Adrenal gland (tissue), 12 donors: ENCODE measurements around the gene RAF1. TPM values are rescaled to one million over a fixed set of nuclear protein-coding genes. Genes with fewer than 3 reads are reported as not detected.

Source experiments
- DNase-seq, 7 donors: peaks; one replicate each; pipeline ENCODE4 v3.0.0-alpha.2; 2019 to 2020
- H3K27ac ChIP-seq, 5 donors: fragments of 200-600 bp; sonication (generic) in 4 of 5; 1 replicate in 3 of 5; 2 replicates in 2 of 5; pipeline versions ENCODE4 v1.5.1 to v1.8.0; 2016 to 2020; ENCODE audit warnings: mild to moderate bottlenecking in 1 of 5
- H3K27me3 ChIP-seq: fragments of 200-600 bp; 2 replicates; pipeline ENCODE4 v1.8.0; 2021
- H3K36me3 ChIP-seq, 2 donors: fragments of 200-600 bp; replicated peaks in 1 of 2; 1 replicate in 1 of 2; 2 replicates in 1 of 2; pipeline versions ENCODE4 v1.5.1 to v1.8.0; 2018 to 2022
- H3K4me1 ChIP-seq, 2 donors: fragments of 200-600 bp; replicated peaks in 1 of 2; 1 replicate in 1 of 2; 2 replicates in 1 of 2; pipeline versions ENCODE4 v1.5.1 to v1.8.0; 2018 to 2021
- H3K4me3 ChIP-seq, 4 donors: fragments of 200-600 bp; sonication (generic) in 3 of 4; one replicate each; pipeline ENCODE4 v1.5.1; 2016 to 2018
- H3K9me3 ChIP-seq, 3 donors: fragments of 200-600 bp; sonication (generic) in 1 of 3; replicated peaks in 1 of 3; 1 replicate in 2 of 3; 2 replicates in 1 of 3; pipeline versions ENCODE4 v1.5.1 to v1.8.0; 2016 to 2021
- POLR2A ChIP-seq, 2 donors: fragments of 450-650 bp; IDR thresholded peaks; one replicate each; pipeline ENCODE4 v1.6.1; 2017; ENCODE audit warnings: antibody characterized with exemption in 2 of 2, mild to moderate bottlenecking in 2 of 2, moderate library complexity in 1 of 2
- WGBS, 4 donors: extraction: QIAGEN DNeasy Blood & Tissue Kit in 2 of 4; methylation state at CpG; one replicate each; pipeline versions ENCODE4 v1.1.5 to v1.1.7; 2013 to 2017; 5-methylcytosine and 5-hydroxymethylcytosine counted together
- intact Hi-C, 2 donors: fragments of 100-400 bp; cut with DNase I; formaldehyde crosslinking; loops; one replicate each; pipeline versions ENCODE4 v1.14.1 to v1.15.0; 2022 to 2023
- polyA plus RNA-seq, 3 donors: library from polyadenylated mRNA; stranded (reverse); fragments of 200-250 nt in 2 of 3; fragments of 350-450 nt in 1 of 3; fragmentation: Illumina TruSeq in 1 of 3; extraction: RNeasy Lipid Tissue Mini Kit (QIAGEN cat#74804) in 1 of 3; gene quantifications; one replicate each; pipeline ENCODE4 v1.2.3, GENCODE V29; 2013 to 2014
- total RNA-seq, 9 donors: library from RNA; depleted of rRNA in 4 of 9; stranded (reverse); fragments of >200 nt in 4 of 9; fragments of 120-200 nt in 1 of 9; fragmentation: NEBNext Ultra II Directional in 1 of 9; extraction: Animal tissue kit (Norgen Biotek cat#: 25700) in 1 of 9; gene quantifications; one replicate each; pipeline versions ENCODE4 v1.1.0 to v1.2.4, GENCODE V29; 2013 to 2023
- TF ChIP-seq, protein P1 (sequence below), 6 experiments: fragments of 450-650 bp in 4 of 6; fragments of 200-600 bp in 2 of 6; sonication (generic) in 1 of 6; IDR thresholded peaks; 1 replicate in 5 of 6; 2 replicates in 1 of 6; pipeline versions ENCODE4 v1.5.1 to v1.8.0; 2016 to 2021; ENCODE audit warnings: antibody characterized with exemption in 6 of 6, mild to moderate bottlenecking in 2 of 6, moderate library complexity in 1 of 6
- donor health status: healthy with polysubstance abuse.
- donor health status: Bipolar disorder and iron deficiency.
- donor health status: DM: yes; HTN: yes; CAD: no.
- donor health status: DM: no; HTN: no; CAD: no.
- donor health status: DM: no; HTN: no; CAD: no.
- donor health status: DM: yes; HTN: yes; CAD: no.

Gene RAF1
- total and polyA plus RNA-seq, 12 donors = 45.9 to 110 (median 69.4) TPM

DNA sequence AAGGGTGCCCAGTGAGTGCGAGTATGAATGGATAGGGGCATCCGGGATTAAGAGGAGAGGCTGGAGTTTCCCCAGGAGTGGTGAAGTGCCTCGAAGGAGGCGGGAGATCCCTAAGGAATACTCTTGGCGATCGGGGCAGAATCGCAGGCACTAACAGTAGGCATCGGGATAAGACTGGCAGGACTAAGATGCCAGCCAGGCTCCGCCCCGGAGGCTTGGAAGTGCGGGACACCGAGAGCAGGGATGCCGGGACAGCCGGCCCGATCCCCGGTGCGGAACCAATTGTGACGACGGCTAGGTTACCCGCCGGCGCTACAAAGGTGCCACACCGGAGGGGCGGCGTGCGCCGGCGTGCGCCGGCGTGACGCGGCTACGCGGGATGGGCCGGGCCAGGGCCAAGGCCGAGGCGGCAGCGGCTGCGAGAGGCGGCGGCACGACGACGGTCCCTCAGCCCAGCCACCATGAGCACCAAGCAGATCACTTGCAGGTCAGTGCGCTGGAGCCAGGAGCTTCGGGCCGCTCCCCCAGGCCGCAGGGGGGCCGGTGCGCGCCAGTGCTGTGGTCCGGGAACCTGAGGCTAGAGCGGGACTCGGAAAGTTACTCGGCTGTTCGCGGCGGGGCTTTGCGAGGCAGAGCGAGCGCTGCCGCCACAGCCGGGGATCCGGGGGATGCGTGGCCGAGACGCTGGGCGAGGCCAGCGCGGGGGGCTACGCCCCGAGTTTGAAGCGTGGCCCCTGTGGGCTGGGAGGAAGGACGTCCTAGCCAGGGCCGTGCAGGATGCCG lies 107.0 kb downstream of the RAF1 start, which contains the start of gene MKRN2:
MKRN2 (plus strand) TSS at position 398 of the 783 bp plus-strand sequence; CDS start at position 462, 64 bp downstream.
- peak within 1 kb of the TSS; percentile 60 to 93 (median 79) for H3K4me3 ChIP-seq
- TF ChIP-seq, protein P1, sequence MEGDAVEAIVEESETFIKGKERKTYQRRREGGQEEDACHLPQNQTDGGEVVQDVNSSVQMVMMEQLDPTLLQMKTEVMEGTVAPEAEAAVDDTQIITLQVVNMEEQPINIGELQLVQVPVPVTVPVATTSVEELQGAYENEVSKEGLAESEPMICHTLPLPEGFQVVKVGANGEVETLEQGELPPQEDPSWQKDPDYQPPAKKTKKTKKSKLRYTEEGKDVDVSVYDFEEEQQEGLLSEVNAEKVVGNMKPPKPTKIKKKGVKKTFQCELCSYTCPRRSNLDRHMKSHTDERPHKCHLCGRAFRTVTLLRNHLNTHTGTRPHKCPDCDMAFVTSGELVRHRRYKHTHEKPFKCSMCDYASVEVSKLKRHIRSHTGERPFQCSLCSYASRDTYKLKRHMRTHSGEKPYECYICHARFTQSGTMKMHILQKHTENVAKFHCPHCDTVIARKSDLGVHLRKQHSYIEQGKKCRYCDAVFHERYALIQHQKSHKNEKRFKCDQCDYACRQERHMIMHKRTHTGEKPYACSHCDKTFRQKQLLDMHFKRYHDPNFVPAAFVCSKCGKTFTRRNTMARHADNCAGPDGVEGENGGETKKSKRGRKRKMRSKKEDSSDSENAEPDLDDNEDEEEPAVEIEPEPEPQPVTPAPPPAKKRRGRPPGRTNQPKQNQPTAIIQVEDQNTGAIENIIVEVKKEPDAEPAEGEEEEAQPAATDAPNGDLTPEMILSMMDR (IDR thresholded peaks at IDR 0.05) = peak in 1 of 6 experiments; percentile 3
- peak; percentile 93 to 98 for TF ChIP-seq POLR2A (IDR thresholded peaks at IDR 0.05)
- 0% methylated on average over 29 to 77 of the region's 77 CpGs for WGBS, 4 donors
- H3K27me3 ChIP-seq = peaks cover 7% of the 10 kb centered on the region
- H3K36me3 ChIP-seq = no peaks in the 10 kb centered on the region
- H3K27ac ChIP-seq = peak within 1 kb of the TSS; percentile 56 to 98 (median 96)
- H3K4me1 ChIP-seq = peaks cover 16 to 47% of the 10 kb centered on the region in 2 donors
- H3K9me3 ChIP-seq = no peaks in the 10 kb centered on the region
- intact Hi-C loops = no loop called here
- DNase-seq = peak; percentile 87 to 94 (median 89)

- Histone ChIP-seq H3K27ac (peak overlapping the region in 4 of 5 donors; percentile 93 to 98 (median 96)), H3K36me3 (no peaks in the 10 kb centered on the region), H3K27me3 (peaks cover 7% of the 10 kb centered on the region), H3K4me1 (peaks cover 16 to 47% of the 10 kb centered on the region in 2 donors), H3K4me3 (peak overlapping the region in 3 of 4 donors; percentile 16 to 93 (median 60)), H3K9me3 (no peaks in the 10 kb centered on the region)
- intact Hi-C loops = no loop called here
- WGBS, 4 donors = 1 to 2% (median 2%) methylated on average over 8 of the region's 8 CpGs
- TF ChIP-seq, protein P1 (IDR thresholded peaks at IDR 0.05) = no peak
- TF ChIP-seq POLR2A (IDR thresholded peaks at IDR 0.05) = no peak
- no peak for DNase-seq
Observed at GRCh38 chr3:12556314-12556689, 107.6 kb downstream of the RAF1 start.

DNA sequence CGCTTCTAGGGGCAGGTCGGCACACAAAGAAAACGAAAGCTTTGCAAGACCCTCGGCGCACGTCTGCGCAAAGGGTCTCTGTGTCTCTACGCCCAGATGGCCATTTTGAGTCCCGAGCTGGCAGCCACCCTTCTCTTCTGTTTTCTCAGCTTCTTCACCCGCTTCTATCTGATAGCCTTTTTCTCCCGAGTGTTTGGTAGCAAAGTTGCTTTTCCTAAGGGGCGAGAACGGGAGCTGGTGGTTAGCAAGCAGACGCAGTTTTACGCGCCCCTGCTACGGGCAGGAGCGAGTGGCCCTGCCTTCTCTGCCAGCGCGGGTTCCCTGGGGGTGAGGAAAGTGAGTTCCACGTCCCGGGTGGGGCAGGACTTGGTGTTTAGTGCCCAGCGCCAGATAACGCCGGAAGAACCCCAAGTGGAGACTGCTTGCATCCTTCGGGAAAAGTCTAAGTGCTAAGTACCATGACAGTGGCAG lies 110.0 kb downstream of the RAF1 start:
- peak in 5 of 7 donors; percentile 16 to 49 (median 24) for DNase-seq
- Histone ChIP-seq H3K4me1 (peaks cover 16 to 27% of the 10 kb centered on the region in 2 donors), H3K27ac (no peak overlapping the region), H3K4me3 (peak overlapping the region in 2 of 4 donors; percentile 17 to 54), H3K9me3 (no peaks in the 10 kb centered on the region), H3K36me3 (no peaks in the 10 kb centered on the region), H3K27me3 (peaks cover 11% of the 10 kb centered on the region)
- 5 to 13% (median 10%) methylated on average over 26 of the region's 26 CpGs for WGBS, 4 donors
- TF ChIP-seq, protein P1 (IDR thresholded peaks at IDR 0.05) = no peak
- no peak for TF ChIP-seq POLR2A (IDR thresholded peaks at IDR 0.05)
- intact Hi-C loops = no loop called here

- intact Hi-C loops = no loop called here
- Histone ChIP-seq H3K9me3 (no peaks in the 10 kb centered on the region), H3K36me3 (no peaks in the 10 kb centered on the region), H3K27me3 (peaks cover 11% of the 10 kb centered on the region), H3K4me3 (no peak overlapping the region), H3K4me1 (peaks cover 7 to 9% of the 10 kb centered on the region in 2 donors), H3K27ac (no peak overlapping the region)
- TF ChIP-seq, protein P1 (IDR thresholded peaks at IDR 0.05) = no peak
- no peak for TF ChIP-seq POLR2A (IDR thresholded peaks at IDR 0.05)
- no peak for DNase-seq
- WGBS, 4 donors = 66 to 73% (median 68%) methylated on average over 7 of the region's 7 CpGs
Observed at GRCh38 chr3:12549971-12550760, 113.8 kb downstream of the RAF1 start.
